GM19023 (cell line): ENCODE results near the gene LRRC28.

Experiments
- ATAC-seq: cut with Tn5 transposase; IDR thresholded peaks from one replicate; pipeline ENCODE4 v1.9.1; 2021; ENCODE audit warnings: mild to moderate bottlenecking, moderate library complexity; ENCODE audit not compliant: unreplicated experiment

Gene LRRC28

GRCh38 chr15:99249270-99249841 lies 1.9 kb upstream of the LRRC28 start, which contains the start of gene TTC23:
TSS of gene TTC23 (minus strand) at chr15:99249581. CDS start at chr15:99228712, 20,869 bp downstream.
- ATAC-seq: no peak

- no peak for ATAC-seq
These were observed 1.3 kb upstream of the LRRC28 start for GRCh38 chr15:99250001-99250400.

GRCh38 chr15:99250494-99250856 lies 806 bp upstream of the LRRC28 start:
- ATAC-seq: no peak

GRCh38 chr15:99252326-99252725 lies 1.0 kb downstream of the LRRC28 start:
- ATAC-seq: no peak

- ATAC-seq: no peak
These were observed 2.3 kb downstream of the LRRC28 start for GRCh38 chr15:99253381-99254090.

- no peak for ATAC-seq
These were observed 5.9 kb downstream of the LRRC28 start for GRCh38 chr15:99257107-99257750.

- ATAC-seq: no peak
These were observed 12.8 kb downstream of the LRRC28 start for GRCh38 chr15:99264125-99264524.

GRCh38 chr15:99265541-99266070 lies 14.3 kb downstream of the LRRC28 start:
- ATAC-seq: no peak

GRCh38 chr15:99267957-99268356 lies 16.7 kb downstream of the LRRC28 start:
- no peak for ATAC-seq

GRCh38 chr15:99268431-99268830 lies 17.1 kb downstream of the LRRC28 start:
- ATAC-seq: no peak

- ATAC-seq: no peak
These were observed 22.5 kb downstream of the LRRC28 start for GRCh38 chr15:99273801-99274200.

- no peak for ATAC-seq
These were observed 23.8 kb downstream of the LRRC28 start for GRCh38 chr15:99275061-99275460.

GRCh38 chr15:99275525-99276128 lies 24.3 kb downstream of the LRRC28 start:
- no peak for ATAC-seq

GRCh38 chr15:99279290-99279689 lies 28.0 kb downstream of the LRRC28 start:
- ATAC-seq: no peak

GRCh38 chr15:99279827-99280226 lies 28.5 kb downstream of the LRRC28 start:
- ATAC-seq: no peak

- ATAC-seq: no peak
These were observed 30.8 kb downstream of the LRRC28 start for GRCh38 chr15:99282121-99282520.

- ATAC-seq: no peak
These were observed 31.3 kb downstream of the LRRC28 start for GRCh38 chr15:99282586-99282985.

GRCh38 chr15:99283717-99284116 lies 32.4 kb downstream of the LRRC28 start:
- no peak for ATAC-seq

- no peak for ATAC-seq
These were observed 40.4 kb downstream of the LRRC28 start for GRCh38 chr15:99291643-99292042.

GRCh38 chr15:99295840-99296239 lies 44.6 kb downstream of the LRRC28 start:
- no peak for ATAC-seq

- no peak for ATAC-seq
These were observed 45.1 kb downstream of the LRRC28 start for GRCh38 chr15:99296386-99296785.

GRCh38 chr15:99303907-99304306 lies 52.6 kb downstream of the LRRC28 start:
- no peak for ATAC-seq
